Measurements from ENCODE around the gene ST6GALNAC4. TPM values are rescaled to one million over a fixed set of nuclear protein-coding genes. Genes with fewer than 3 reads are reported as not detected.

Gene ST6GALNAC4
- total RNA-seq, 1 experiment from 2014 or later = 15.4 TPM

GRCh38 chr9:127872369-127873222 lies 44.2 kb downstream of the ST6GALNAC4 start:
- Histone ChIP-seq H4K8ac (replicated peaks; ENCODE audit: insufficient read length, low read depth, low read length) (no peak overlapping the region), H3K9ac (ENCODE audit: extremely low read depth, insufficient read length, low read length) (no peak overlapping the region), H3K23ac (ENCODE audit: insufficient read length, low read depth, low read length) (no peak overlapping the region), H2BK12ac (ENCODE audit: insufficient read length, low read depth, low read length) (no peak overlapping the region), H3K4me2 (ENCODE audit: insufficient read depth, insufficient read length, low read length) (no peak overlapping the region), H2BK20ac (ENCODE audit: low read depth, low read length, poor library complexity, severe bottlenecking) (no peak overlapping the region), H3K27me3 (ENCODE audit: insufficient read depth, low read length) (no peaks in the 10 kb centered on the region), H2BK5ac (ENCODE audit: insufficient read length, low read length) (no peak overlapping the region), H3K79me2 (ENCODE audit: insufficient read depth, low read length) (no peaks in the 10 kb centered on the region), H3K18ac (ENCODE audit: insufficient read length, low read depth, low read length) (no peak overlapping the region), H3K9me3 (ENCODE audit: control insufficient read depth, low read depth, low read length) (no peaks in the 10 kb centered on the region), H2AFZ (ENCODE audit: low read length) (no peak overlapping the region), H2BK15ac (ENCODE audit: low read depth, low read length) (no peak overlapping the region), H3K4ac (ENCODE audit: low read depth, low read length) (no peak overlapping the region), H3K56ac (ENCODE audit: insufficient read length, low read depth, low read length) (no peak overlapping the region), H2BK120ac (ENCODE audit: low read depth, low read length, poor library complexity, severe bottlenecking) (no peak overlapping the region), H3K4me1 (ENCODE audit: insufficient read depth, low read length) (no peaks in the 10 kb centered on the region), H3K23me2 (ENCODE audit: insufficient read length, low read depth, low read length, poor library complexity, severe bottlenecking) (peaks cover 6% of the 10 kb centered on the region), H2AK5ac (ENCODE audit: insufficient read length, low read length) (no peak overlapping the region), H4K5ac (ENCODE audit: insufficient read length, low read depth, low read length) (no peak overlapping the region), H4K20me1 (ENCODE audit: control insufficient read depth, insufficient read depth, insufficient read length) (no peaks in the 10 kb centered on the region), H4K91ac (ENCODE audit: insufficient read length, low read depth, low read length) (no peak overlapping the region), H3K79me1 (ENCODE audit: insufficient read depth, low read depth, low read length, poor library complexity, severe bottlenecking) (no peaks in the 10 kb centered on the region), H3K14ac (ENCODE audit: insufficient read depth, low read length) (no peak overlapping the region), H3T11ph (ENCODE audit: low read length) (no peak overlapping the region), H3K27ac (ENCODE audit: insufficient read length, low read depth, low read length) (no peak overlapping the region)
- H3K4me3 Mint-ChIP-seq = no peak overlapping the region
- WGBS (ENCODE audit: extremely low coverage, insufficient read length, low lambda C conversion rate) = no CpG with 5 or more reads among the region's 20 CpGs
- H3K27me3 Mint-ChIP-seq (ENCODE audit: low read depth) = no peaks in the 10 kb centered on the region
- DNase-seq = no peak
- peaks cover 6 to 16% of the 10 kb centered on the region in 2 experiments; a peak in 3 of 4 replicates for H3K4me1 Mint-ChIP-seq
- no peak overlapping the region for H3K27ac Mint-ChIP-seq
- TF ChIP-seq, protein P1, sequence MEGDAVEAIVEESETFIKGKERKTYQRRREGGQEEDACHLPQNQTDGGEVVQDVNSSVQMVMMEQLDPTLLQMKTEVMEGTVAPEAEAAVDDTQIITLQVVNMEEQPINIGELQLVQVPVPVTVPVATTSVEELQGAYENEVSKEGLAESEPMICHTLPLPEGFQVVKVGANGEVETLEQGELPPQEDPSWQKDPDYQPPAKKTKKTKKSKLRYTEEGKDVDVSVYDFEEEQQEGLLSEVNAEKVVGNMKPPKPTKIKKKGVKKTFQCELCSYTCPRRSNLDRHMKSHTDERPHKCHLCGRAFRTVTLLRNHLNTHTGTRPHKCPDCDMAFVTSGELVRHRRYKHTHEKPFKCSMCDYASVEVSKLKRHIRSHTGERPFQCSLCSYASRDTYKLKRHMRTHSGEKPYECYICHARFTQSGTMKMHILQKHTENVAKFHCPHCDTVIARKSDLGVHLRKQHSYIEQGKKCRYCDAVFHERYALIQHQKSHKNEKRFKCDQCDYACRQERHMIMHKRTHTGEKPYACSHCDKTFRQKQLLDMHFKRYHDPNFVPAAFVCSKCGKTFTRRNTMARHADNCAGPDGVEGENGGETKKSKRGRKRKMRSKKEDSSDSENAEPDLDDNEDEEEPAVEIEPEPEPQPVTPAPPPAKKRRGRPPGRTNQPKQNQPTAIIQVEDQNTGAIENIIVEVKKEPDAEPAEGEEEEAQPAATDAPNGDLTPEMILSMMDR (conservative IDR thresholded peaks at IDR 0.05) = no peak
- peaks cover 0 to 9% (median 0%) of the 10 kb centered on the region in 3 experiments; a peak in 4 of 7 replicates for H3K36me3 Mint-ChIP-seq (ENCODE audit: insufficient read depth in 1 of 3, low read depth in 3 of 3)
- H3K9me3 Mint-ChIP-seq = no peaks in the 10 kb centered on the region

Data from H9 (cell line).